Caco-2 (cell line): ENCODE data around the gene MYH7B. TPM values are rescaled to one million over a fixed set of nuclear protein-coding genes. Genes with fewer than 3 reads are reported as not detected.
A peak's percentile ranks its signal among the peaks of the same experiment; 100 is the strongest.

ENCODE experiments used
- BruUV-seq: library from RNA; stranded (reverse); fragments of 400-500 nt; replicated peaks from 2 replicates; lab custom pipeline; 2021; lab: Mats Ljungman, UMichigan
- CTCF ChIA-PET: fragments of 300-600 bp; sonication (Branson Sonifier 250); formaldehyde crosslinking; loops from one replicate; lab custom pipeline; 2022; ENCODE audit warnings: antibody characterized with exemption; lab: Charles Lee
- POLR2A ChIA-PET: fragments of 300-600 bp; sonication (Branson Sonifier 250); formaldehyde crosslinking; loops from one replicate; lab custom pipeline; 2022; ENCODE audit warnings: antibody characterized with exemption; lab: Charles Lee
- DNase-seq, 2 experiments: peaks; one replicate each; pipeline versions ENCODE4 v3.0.0 to v3.0.0-alpha.2; 2020 to 2022
- H3K27me3 ChIP-seq: replicated peaks from 2 replicates; pipeline ENCODE4 v1.6.0; 2011; ENCODE audit warnings: low read length; ENCODE audit not compliant: control insufficient read depth, insufficient read depth
- H3K36me3 ChIP-seq: 2 replicates; pipeline ENCODE4 v1.5.1; 2011; ENCODE audit warnings: low read length; ENCODE audit not compliant: control insufficient read depth, insufficient read depth
- H3K4me1 ChIP-seq: fragments of 250-450 bp; sonication (Bioruptor Pico); 2 replicates; pipeline ENCODE4 v1.5.1; 2020; ENCODE audit warnings: mild to moderate bottlenecking
- H3K4me3 ChIP-seq: 2 replicates; pipeline ENCODE4 v1.5.1; 2011; ENCODE audit warnings: low read depth, mild to moderate bottlenecking, control low read depth, low read length
- H3K9me3 ChIP-seq: fragments of 250-450 bp; sonication (Bioruptor Pico); 2 replicates; pipeline ENCODE4 v1.5.1; 2020; ENCODE audit warnings: mild to moderate bottlenecking, moderate library complexity
- H3K27ac Mint-ChIP-seq: one replicate; pipeline ENCODE4 v1.8.0; 2022; ENCODE audit warnings: mixed read lengths; ENCODE audit not compliant: unreplicated experiment
- H3K27me3 Mint-ChIP-seq: one replicate; pipeline ENCODE4 v1.8.0; 2022; ENCODE audit warnings: mixed read lengths; ENCODE audit not compliant: insufficient read depth, unreplicated experiment
- H3K36me3 Mint-ChIP-seq: one replicate; pipeline ENCODE4 v1.8.0; 2022; ENCODE audit warnings: mild to moderate bottlenecking, mixed read lengths; ENCODE audit not compliant: insufficient read depth, unreplicated experiment
- H3K4me1 Mint-ChIP-seq: one replicate; pipeline ENCODE4 v1.8.0; 2022; ENCODE audit warnings: low read depth, mixed read lengths; ENCODE audit not compliant: unreplicated experiment
- H3K4me3 Mint-ChIP-seq: one replicate; pipeline ENCODE4 v1.8.0; 2022; ENCODE audit warnings: mild to moderate bottlenecking, moderate library complexity, mixed read lengths; ENCODE audit not compliant: unreplicated experiment
- H3K9me3 Mint-ChIP-seq: one replicate; pipeline ENCODE4 v1.8.0; 2022; ENCODE audit warnings: mixed read lengths; ENCODE audit not compliant: unreplicated experiment
- intact Hi-C: fragments of 100-400 bp; cut with micrococcal nuclease; formaldehyde crosslinking; loops from one replicate; pipeline ENCODE4 v1.10.0; 2022; ENCODE audit not compliant: unreplicated experiment
- microRNA-seq: library from miRNA; unstranded; fragments of <30 nt; microRNA quantifications from one replicate; pipeline ENCODE4 v1.2.0, GENCODE V29; 2022
- total RNA-seq: library from RNA; stranded (reverse); gene quantifications from 2 replicates; pipeline ENCODE4 v1.2.3, GENCODE V29; 2022
- TF ChIP-seq, protein P1 (sequence below), 2 experiments: fragments of 200-600 bp in 1 of 2; IDR thresholded peaks; 1 replicate in 1 of 2; 2 replicates in 1 of 2; pipeline versions ENCODE4 v1.5.1 to v1.8.0; 2011 to 2022; ENCODE audit warnings: antibody characterized with exemption in 1 of 2, control low read depth in 1 of 2, inconsistent platforms in 1 of 2, low read depth in 1 of 2, low read length in 1 of 2, mild to moderate bottlenecking in 1 of 2, moderate library complexity in 1 of 2; ENCODE audit not compliant: insufficient read depth in 1 of 2, severe bottlenecking in 1 of 2, unreplicated experiment in 1 of 2

Gene MYH7B
- total RNA-seq, 1 experiment from 2014 or later = 2.5 TPM

DNA sequence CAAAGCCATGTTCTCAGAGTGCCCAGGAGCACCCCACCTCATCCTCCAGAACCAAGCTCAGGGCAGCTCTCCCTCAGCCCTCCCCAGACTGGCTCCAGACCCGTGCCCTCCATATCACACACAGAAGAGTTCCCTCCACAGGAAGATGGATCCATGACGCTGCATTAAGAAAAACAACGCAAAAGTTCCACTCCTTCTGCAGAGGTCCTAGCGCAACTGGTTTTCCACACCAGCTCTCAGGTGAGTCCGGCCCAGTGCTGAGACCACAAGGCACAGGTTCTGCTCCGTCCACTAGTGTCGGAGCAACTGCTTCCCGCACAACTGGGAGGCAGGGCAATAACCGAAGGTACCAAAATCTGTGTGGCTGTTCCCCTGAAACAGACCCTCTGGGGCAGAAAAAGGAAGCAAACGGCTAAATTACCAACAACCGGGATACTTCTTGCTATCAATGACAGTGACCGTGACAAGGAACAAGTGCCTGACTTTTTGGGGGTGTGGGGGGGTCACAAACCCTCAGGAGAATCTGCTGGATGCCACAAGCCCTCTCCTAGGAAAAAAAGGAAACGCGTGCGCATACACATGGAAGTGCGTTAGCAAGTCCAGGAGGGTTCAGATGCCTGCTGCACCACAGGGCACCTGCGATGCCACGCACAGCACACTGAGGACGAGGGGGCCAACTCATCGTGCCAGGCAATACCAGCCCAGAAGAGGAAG lies 49.2 kb downstream of the MYH7B start:
- ChIA-PET CTCF (interaction anchor here (0.8 kb wide), 1 partner anchor 69 kb away, joined by 3 read pairs; no protein-coding TSS in a partner anchor), POLR2A (no interaction called here)
- H3K27ac Mint-ChIP-seq = no peak overlapping the region
- intact Hi-C loops = loop anchor here (5.0 kb wide), 1 partner anchor 133 kb away; the partner anchor contains the start of gene GGT7
- H3K4me3 ChIP-seq = no peak overlapping the region
- no TSS peak for BruUV-seq
- peak in 1 of 2 experiments; percentile 40 for DNase-seq
- no peaks in the 10 kb centered on the region for H3K27me3 Mint-ChIP-seq
- H3K36me3 ChIP-seq = peaks cover 40% of the 10 kb centered on the region
- H3K4me3 Mint-ChIP-seq = no peak overlapping the region
- peaks cover 95% of the 10 kb centered on the region for H3K36me3 Mint-ChIP-seq
- TF ChIP-seq, protein P1, sequence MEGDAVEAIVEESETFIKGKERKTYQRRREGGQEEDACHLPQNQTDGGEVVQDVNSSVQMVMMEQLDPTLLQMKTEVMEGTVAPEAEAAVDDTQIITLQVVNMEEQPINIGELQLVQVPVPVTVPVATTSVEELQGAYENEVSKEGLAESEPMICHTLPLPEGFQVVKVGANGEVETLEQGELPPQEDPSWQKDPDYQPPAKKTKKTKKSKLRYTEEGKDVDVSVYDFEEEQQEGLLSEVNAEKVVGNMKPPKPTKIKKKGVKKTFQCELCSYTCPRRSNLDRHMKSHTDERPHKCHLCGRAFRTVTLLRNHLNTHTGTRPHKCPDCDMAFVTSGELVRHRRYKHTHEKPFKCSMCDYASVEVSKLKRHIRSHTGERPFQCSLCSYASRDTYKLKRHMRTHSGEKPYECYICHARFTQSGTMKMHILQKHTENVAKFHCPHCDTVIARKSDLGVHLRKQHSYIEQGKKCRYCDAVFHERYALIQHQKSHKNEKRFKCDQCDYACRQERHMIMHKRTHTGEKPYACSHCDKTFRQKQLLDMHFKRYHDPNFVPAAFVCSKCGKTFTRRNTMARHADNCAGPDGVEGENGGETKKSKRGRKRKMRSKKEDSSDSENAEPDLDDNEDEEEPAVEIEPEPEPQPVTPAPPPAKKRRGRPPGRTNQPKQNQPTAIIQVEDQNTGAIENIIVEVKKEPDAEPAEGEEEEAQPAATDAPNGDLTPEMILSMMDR (IDR thresholded peaks at IDR 0.05; ENCODE audit: insufficient read depth in 1 of 2, low read depth in 1 of 2, low read length in 1 of 2, severe bottlenecking in 1 of 2, unreplicated experiment in 1 of 2) = no peak
- no peaks in the 10 kb centered on the region for H3K4me1 ChIP-seq
- no peaks in the 10 kb centered on the region for H3K4me1 Mint-ChIP-seq
- no peaks in the 10 kb centered on the region for H3K27me3 ChIP-seq
- H3K9me3 Mint-ChIP-seq = no peaks in the 10 kb centered on the region
- no peaks in the 10 kb centered on the region for H3K9me3 ChIP-seq

Small RNAs within 50 kb of the gene (microRNA-seq; reads per million reads assigned to microRNA genes)
- not detected for gene MIR499A
- not detected for gene MIR499B

Other genes with a start within 250 kb of the MYH7B start
- 65.1 and 72.7 TPM in 2 replicates for gene NCOA6, start 130.2 kb upstream of the MYH7B start, total RNA-seq
- gene GGT7, start 83.0 kb upstream of the MYH7B start, total RNA-seq = 42.0 and 46.2 TPM in 2 replicates
- 64.5 and 76.0 TPM in 2 replicates for gene ACSS2, start 79.3 kb upstream of the MYH7B start, total RNA-seq
- 138 TPM in 2 replicates for gene GSS, start 62 bp upstream of the MYH7B start, total RNA-seq
- 144 and 146 TPM in 2 replicates for gene TRPC4AP, start 136.9 kb downstream of the MYH7B start, total RNA-seq
- gene EDEM2, start 191.5 kb downstream of the MYH7B start, total RNA-seq = 41.2 and 42.4 TPM in 2 replicates
- 4.0 and 4.7 TPM in 2 replicates for gene PROCR, start 216.2 kb downstream of the MYH7B start, total RNA-seq